Fibroblast of skin of right quadriceps (primary cell): ENCODE data around the gene ACVR2B.

ENCODE experiments used
- DNase-seq: peaks from one replicate; pipeline ENCODE4 v3.0.0-alpha.2; 2013

The ACVR2B gene

GRCh38 chr3:38489766-38490165 is 36.1 kb downstream of the ACVR2B start:
- no peak for DNase-seq

- no peak for DNase-seq
Measured at GRCh38 chr3:38490281-38491030, 36.8 kb downstream of the ACVR2B start.

GRCh38 chr3:38491215-38491614 is 37.5 kb downstream of the ACVR2B start:
- no peak for DNase-seq

- peak; percentile 43 for DNase-seq
Measured at GRCh38 chr3:38493031-38493430, 39.3 kb downstream of the ACVR2B start.

GRCh38 chr3:38496131-38496910 is 42.6 kb downstream of the ACVR2B start, which contains the start of gene EXOG:
TSS of gene EXOG (plus strand) at chr3:38496340. CDS start at chr3:38496368, 28 bp downstream.
- DNase-seq: peak; percentile 90

GRCh38 chr3:38497031-38497430 is 43.3 kb downstream of the ACVR2B start:
- peak; percentile 41 for DNase-seq

GRCh38 chr3:38500688-38501417 is 47.2 kb downstream of the ACVR2B start:
- DNase-seq: no peak

- no peak for DNase-seq
Measured at GRCh38 chr3:38507120-38507519, 53.4 kb downstream of the ACVR2B start.

- DNase-seq: no peak
Measured at GRCh38 chr3:38509732-38510131, 56.0 kb downstream of the ACVR2B start.

GRCh38 chr3:38510631-38511030 is 56.9 kb downstream of the ACVR2B start:
- no peak for DNase-seq

- DNase-seq: no peak
Measured at GRCh38 chr3:38511546-38511945, 57.9 kb downstream of the ACVR2B start.

GRCh38 chr3:38515367-38515766 is 61.7 kb downstream of the ACVR2B start:
- no peak for DNase-seq

GRCh38 chr3:38516669-38517068 is 63.0 kb downstream of the ACVR2B start:
- DNase-seq: no peak

GRCh38 chr3:38519000-38519399 is 65.3 kb downstream of the ACVR2B start:
- peak; percentile 9 for DNase-seq

GRCh38 chr3:38519651-38520050 is 66.0 kb downstream of the ACVR2B start:
- no peak for DNase-seq

- peak; percentile 58 for DNase-seq
Measured at GRCh38 chr3:38521391-38521987, 67.8 kb downstream of the ACVR2B start.

GRCh38 chr3:38522002-38522401 is 68.3 kb downstream of the ACVR2B start:
- DNase-seq: no peak

GRCh38 chr3:38524141-38524739 is 70.5 kb downstream of the ACVR2B start:
- no peak for DNase-seq

- DNase-seq: no peak
Measured at GRCh38 chr3:38526792-38527191, 73.1 kb downstream of the ACVR2B start.

- no peak for DNase-seq
Measured at GRCh38 chr3:38528457-38528856, 74.8 kb downstream of the ACVR2B start.

- no peak for DNase-seq
Measured at GRCh38 chr3:38532529-38532928, 78.8 kb downstream of the ACVR2B start.

- no peak for DNase-seq
Measured at GRCh38 chr3:38533285-38533976, 79.7 kb downstream of the ACVR2B start.
